ENCODE measurements around the gene NHERF2.

The NHERF2 gene

GRCh38 chr16:1990351-1991134 is 36.2 kb upstream of the NHERF2 start:
- no peak for DNase-seq (ENCODE audit: low spot score)
- FAIRE-seq, result no peak

GRCh38 chr16:1991135-1991551 is 35.6 kb upstream of the NHERF2 start:
- DNase-seq (ENCODE audit: low spot score), result no peak
- no peak for FAIRE-seq

DNA sequence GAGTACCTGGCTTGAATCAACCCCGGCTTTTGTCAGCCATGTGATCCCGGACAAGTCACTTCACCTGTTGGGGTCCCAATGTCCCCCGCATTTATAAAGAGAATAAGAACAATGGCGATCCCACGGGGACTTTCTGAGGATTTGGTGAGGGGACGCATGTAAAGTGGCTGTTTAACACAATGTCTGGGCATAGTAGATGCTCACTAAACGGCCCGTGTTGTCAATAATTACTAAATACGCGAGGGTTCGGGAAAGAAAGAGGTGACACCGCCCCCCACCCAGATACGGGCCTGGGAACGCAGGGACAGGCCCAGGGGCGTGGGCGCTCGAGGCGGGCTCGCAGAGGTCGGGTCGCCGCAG is 35.1 kb upstream of the NHERF2 start:
- DNase-seq (ENCODE audit: low spot score), result no peak

DNA sequence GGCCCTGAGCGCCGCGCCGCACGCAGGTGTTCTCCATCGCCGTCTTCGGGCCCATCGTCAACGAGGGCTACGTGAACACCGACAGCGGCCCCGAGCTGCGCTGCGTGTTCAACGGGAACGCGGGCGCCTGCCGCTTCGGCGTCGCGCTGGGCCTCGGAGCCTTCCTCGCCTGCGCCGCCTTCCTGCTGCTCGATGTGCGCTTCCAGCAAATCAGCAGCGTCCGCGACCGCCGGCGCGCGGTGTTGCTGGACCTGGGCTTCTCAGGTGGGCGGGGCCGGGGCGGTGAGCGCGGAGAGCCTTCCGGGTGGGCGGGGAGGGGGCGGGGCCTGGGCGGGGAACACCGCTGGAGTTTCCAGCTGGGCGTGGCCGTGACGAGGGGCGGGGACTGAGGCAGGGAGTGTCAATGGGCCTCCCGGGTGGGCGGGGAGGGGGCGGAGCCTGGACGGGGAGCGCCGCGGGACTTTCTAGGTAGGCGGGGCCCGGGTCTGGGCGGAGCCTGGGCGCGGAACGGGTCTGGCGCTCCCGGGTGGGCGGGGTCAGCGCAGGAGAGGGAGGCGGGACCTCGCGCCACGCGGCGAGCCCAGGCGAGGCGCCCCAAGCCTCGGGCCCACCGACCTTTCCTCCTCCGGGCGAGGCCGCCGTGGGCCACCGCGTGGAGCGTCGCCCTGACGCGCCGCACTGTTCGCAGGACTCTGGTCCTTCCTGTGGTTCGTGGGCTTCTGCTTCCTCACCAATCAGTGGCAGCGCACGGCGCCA is 34.6 kb upstream of the NHERF2 start:
- no peak for FAIRE-seq
- no peak for DNase-seq (ENCODE audit: low spot score)

More for the DNA sequence above, 35.1 kb upstream of the NHERF2 start:
- no peak for FAIRE-seq

DNA sequence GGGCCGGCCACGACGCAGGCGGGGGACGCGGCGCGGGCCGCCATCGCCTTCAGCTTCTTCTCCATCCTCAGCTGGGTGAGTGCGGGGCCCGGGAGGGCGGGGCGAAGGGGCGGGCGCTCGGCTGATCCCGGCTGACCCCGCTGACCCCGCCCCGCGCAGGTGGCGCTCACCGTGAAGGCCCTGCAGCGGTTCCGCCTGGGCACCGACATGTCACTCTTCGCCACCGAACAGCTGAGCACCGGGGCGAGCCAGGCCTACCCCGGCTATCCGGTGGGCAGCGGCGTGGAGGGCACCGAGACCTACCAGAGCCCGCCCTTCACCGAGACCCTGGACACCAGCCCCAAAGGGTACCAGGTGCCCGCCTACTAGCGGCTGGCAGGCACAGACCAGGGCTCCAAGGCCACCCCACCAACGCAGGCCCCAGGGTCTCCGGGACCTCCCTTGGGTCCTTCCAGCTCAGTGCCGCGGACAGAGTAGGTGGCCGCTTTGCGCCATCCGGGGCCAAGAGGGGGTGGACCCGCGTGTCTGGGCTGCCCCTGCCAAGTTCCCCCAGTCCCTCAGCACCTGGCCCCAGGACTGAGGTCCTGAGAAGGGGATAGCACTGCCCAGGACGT is 33.9 kb upstream of the NHERF2 start:
- no peak for DNase-seq (ENCODE audit: low spot score)
- no peak for FAIRE-seq

DNA sequence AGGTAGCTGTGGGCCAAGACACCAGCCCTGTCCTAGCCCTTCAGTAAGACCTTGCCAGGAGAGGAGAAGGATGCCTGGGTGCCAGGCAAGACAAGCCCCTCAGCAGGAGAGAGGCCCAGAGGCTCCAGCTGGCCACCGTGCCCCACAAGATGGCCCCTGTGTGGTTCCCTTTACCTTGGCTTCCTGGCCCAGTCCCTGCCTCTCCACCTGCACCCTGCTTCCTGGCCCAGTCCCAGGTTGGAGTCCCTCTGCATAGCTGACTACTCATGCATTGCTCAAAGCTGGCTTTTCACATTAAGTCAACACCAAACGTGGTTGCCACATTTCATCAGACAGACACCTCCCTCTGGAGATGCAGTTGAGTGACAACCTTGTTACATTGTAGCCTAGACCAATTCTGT is 33.0 kb upstream of the NHERF2 start:
- FAIRE-seq, result peak; percentile 68
- peak; percentile 67 for DNase-seq (ENCODE audit: low spot score)

GRCh38 chr16:1997494-1998359 is 29.0 kb upstream of the NHERF2 start:
- DNase-seq (ENCODE audit: low spot score) (no peak), FAIRE-seq (no peak)

DNA sequence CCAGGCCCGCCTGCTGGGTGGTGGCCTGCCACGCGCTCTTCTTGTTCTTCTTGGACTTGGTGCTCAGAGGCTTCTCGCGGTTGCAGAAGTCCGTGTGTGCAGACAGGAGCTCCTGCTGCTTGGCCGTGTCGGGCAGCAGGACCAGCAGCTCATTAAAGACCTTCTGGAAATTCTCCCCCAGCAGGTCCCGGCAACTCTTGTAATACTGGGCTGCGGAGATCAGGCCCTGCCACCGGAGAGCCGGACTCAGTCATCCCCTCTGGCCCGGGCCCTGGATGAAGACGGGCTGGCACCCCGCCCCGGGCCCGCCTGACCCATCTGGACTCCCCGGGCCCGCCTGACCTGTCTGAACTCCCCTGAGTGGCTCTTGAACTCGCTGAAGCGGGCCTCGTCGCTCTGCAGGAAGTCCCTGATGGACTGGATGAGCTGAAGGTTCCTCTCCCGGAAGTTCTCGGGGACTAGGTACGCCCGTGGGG is 28.3 kb upstream of the NHERF2 start:
- FAIRE-seq, result no peak
- no peak for DNase-seq (ENCODE audit: low spot score)

GRCh38 chr16:1998852-1999801 is 27.6 kb upstream of the NHERF2 start:
- DNase-seq (ENCODE audit: low spot score) (no peak), FAIRE-seq (no peak)

- DNase-seq (ENCODE audit: low spot score) (no peak), FAIRE-seq (no peak)
These were observed 26.7 kb upstream of the NHERF2 start for GRCh38 chr16:1999866-2000514.

DNA sequence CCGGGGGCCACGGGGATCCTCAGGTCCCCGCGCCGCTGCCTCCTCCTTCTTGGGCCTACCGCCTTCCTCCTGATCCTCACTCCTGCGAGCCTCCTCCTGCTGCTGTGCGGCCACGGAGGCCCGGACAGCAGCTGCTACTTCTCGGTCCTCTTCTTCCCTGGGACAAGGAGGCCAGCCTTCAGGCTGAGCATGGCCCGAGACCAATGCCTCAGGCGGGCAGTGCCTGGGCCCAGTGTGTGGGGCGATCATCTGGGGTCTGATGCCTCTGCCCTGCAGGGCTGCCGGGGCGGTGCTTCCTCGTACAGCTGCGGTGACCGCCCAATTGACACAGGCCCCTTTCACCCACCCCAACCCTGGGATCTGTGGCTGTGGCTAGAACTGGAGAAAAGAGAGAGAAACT is 25.7 kb upstream of the NHERF2 start:
- FAIRE-seq (no peak), DNase-seq (ENCODE audit: low spot score) (no peak)

GRCh38 chr16:2001456-2002355 is 25.0 kb upstream of the NHERF2 start:
- FAIRE-seq, result no peak
- DNase-seq (ENCODE audit: low spot score), result no peak

DNA sequence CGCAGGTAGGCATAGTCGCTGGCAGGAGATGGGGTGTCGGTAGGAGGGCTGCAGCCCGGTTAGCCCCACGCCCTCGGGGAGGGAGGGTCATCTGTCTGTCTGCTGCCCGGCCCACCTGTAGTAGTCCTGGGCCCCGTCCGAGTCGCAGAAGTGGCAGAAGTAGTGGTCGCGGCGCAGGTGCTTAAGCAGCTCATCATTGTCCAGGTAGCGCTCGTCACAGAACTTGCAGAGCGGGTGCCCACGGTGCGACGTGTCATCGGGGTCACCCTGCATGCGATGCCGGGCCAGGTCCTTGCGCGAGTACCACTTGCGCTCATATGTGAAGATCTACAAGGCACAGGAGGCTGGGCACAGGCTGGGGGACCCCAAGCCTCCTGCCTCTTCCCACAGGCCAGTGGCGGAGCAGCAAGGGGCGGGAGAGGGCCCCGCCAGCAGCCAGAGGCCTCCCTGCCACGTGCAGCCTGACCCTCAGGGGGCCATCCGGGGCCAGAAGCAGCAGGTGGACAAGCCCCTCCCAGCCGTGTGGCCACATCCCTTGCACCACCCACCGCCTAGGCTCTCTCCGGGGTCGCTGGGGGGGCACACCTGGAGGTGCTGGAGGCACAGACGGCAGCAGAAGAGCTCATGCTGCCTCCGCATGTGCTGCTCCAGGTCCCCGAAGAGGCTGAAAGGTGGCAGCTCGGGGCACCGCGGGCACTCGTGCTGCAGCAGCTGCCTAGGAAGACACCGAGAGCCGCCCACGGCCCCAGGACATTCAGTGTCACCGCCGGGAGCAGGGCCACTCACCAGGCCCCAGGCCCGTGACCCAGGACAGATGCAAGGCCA is 24.1 kb upstream of the NHERF2 start:
- no peak for DNase-seq (ENCODE audit: low spot score)
- no peak for FAIRE-seq

DNA sequence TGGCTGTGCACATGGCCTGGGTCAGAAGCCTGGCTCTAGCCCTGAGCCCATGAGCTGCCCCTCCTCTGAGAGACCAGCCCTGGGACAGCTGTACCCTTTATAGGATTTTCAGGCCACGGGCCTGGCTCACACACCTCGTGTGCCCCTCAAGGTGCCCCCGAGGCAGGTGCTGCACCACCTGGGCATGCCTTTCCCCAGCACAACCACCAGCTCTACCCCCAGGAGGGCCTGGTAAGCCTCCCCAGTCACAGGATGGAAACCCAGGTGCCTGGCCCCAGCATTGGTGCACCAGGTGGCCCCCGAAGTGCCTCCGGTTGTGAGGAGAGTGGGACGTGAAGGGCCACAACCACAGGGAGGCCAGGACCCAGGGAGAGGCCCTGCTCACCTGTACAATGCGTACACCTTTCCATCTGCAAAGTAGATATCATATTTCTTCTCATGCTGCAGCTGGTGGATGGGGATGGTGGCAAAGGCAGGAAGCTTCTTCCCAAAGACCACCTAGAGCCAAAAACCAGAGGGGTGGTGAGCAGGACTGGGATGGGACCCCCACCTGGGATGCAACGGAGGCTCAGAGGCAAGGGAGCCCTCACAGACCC is 23.4 kb upstream of the NHERF2 start:
- no peak for FAIRE-seq
- DNase-seq (ENCODE audit: low spot score), result no peak

- DNase-seq (ENCODE audit: low spot score), result peak; percentile 72
- FAIRE-seq, result peak; percentile 21
These were observed 22.7 kb upstream of the NHERF2 start for GRCh38 chr16:2003827-2004641.

- DNase-seq (ENCODE audit: low spot score), result no peak
- FAIRE-seq, result no peak
These were observed 21.7 kb upstream of the NHERF2 start for GRCh38 chr16:2004795-2005517.
